ENCODE results near the gene CAMSAP2.

CAMSAP2 gene

DNA sequence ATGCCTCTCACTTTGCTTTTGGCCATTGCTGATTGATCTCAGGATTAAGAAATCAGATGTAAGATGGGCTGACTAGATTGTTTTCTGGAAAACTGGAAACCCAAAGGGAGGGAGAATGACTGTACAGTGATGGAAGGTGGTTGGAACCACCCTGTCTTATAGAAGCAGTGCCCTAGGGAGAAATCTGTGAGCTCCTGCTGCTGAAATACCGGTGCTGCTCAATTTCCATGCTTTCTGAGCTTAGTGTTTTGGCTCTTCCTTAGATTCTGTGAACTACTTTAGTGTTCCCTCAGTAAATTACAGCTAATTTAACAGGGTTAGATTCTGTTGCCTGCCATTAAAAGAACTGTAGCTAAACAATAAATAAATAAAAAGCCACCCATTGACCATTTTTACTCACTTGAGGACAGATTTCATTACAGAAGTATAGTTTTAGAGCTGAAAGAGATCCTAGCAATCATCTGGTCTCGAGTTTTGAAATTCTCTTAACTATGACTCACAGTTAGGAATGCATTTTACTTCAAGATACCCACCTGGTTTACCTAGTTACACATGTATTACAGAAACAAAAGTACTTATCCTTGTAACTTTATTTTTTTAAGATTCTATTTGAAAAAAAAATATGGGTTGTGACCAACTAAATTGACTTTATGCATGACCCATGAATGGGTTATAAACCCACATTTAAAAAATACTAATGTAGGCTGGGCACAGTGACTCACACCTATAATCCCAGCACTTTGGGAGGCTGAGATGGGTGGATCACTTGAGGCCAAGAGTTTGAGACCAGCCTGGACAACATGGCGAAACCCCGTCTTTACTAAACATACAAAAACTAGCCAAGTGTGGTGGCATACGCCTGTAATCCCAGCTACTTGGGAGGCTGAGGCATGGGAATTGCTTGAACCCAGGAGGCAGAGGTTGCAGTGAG lies 33.2 kb downstream of the CAMSAP2 start:
- no peak overlapping the region for H3K27ac ChIP-seq
- H3K4me3 ChIP-seq, result no peak overlapping the region
- peaks cover 17 to 57% (median 32%) of the 10 kb centered on the region in 11 experiments; a peak in 21 of 22 replicates for H3K36me3 ChIP-seq
- peaks cover 0 to 8% (median 0%) of the 10 kb centered on the region in 11 experiments; a peak in 2 of 22 replicates for H3K9me3 ChIP-seq (replicated peaks in 1 of 11)
- peaks cover 0 to 14% (median 0%) of the 10 kb centered on the region in 11 experiments; a peak in 2 of 22 replicates for H4K20me1 ChIP-seq
- no peak for TF ChIP-seq Cebpa-rat (IDR thresholded peaks at IDR 0.05)
- H3K27me3 ChIP-seq, result no peaks in the 10 kb centered on the region
- peaks cover 26 to 35% (median 31%) of the 10 kb centered on the region in 10 experiments for H3K4me1 ChIP-seq
- H3K9ac ChIP-seq, result no peak overlapping the region
- H3K4me2 ChIP-seq, result no peak overlapping the region

DNA sequence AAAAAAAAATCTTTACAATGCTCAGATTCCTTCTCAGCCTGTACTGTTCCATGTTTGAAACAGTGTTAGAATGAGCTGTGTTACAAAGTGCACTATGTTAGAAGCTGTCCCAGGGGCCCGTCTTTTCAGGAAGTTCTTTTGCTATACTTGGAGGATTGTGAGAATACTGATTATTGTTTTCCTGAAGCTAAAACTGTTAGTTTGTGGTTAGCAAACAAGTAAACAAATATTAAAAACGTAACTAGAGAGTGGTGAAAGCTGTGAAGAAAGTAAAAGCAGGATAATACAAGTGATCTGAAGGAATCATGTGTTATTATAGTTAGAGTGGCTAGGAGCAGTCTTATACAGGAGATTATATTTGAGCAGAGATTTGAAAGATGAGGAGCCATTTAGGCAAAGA lies 35.6 kb downstream of the CAMSAP2 start:
- Histone ChIP-seq H3K4me3 (no peak overlapping the region), H3K36me3 (peaks cover 10 to 52% (median 18%) of the 10 kb centered on the region in 11 experiments; a peak in 18 of 22 replicates), H3K4me2 (peak overlapping the region; percentile 39 to 74 (median 63)), H3K9me3 (replicated peaks in 1 of 11) (0 out of 22 replicates have a peak, but pooled peaks cover 0 to 6% (median 0%) of the 10 kb centered on the region in 11 experiments), H4K20me1 (peaks cover 0 to 20% (median 0%) of the 10 kb centered on the region in 11 experiments; a peak in 2 of 22 replicates), H3K9ac (peak overlapping the region in 5 of 11 experiments; percentile 2 to 24 (median 12); a peak in 3 of 22 replicates), H3K27me3 (no peaks in the 10 kb centered on the region), H3K4me1 (peaks cover 26 to 35% (median 31%) of the 10 kb centered on the region in 10 experiments), H3K27ac (peak overlapping the region; percentile 4 to 55 (median 39); a peak in 15 of 22 replicates)
- TF ChIP-seq Cebpa-rat (IDR thresholded peaks at IDR 0.05), result no peak

- peaks cover 5 to 48% (median 12%) of the 10 kb centered on the region in 11 experiments; a peak in 18 of 22 replicates for H3K36me3 ChIP-seq
- H3K4me3 ChIP-seq, result no peak overlapping the region
- H3K4me1 ChIP-seq, result peaks cover 26 to 35% (median 31%) of the 10 kb centered on the region in 10 experiments
- peak overlapping the region in 10 of 11 experiments; percentile 11 to 55 (median 41); a peak in 16 of 22 replicates for H3K27ac ChIP-seq
- no peaks in the 10 kb centered on the region for H3K27me3 ChIP-seq
- 0 out of 22 replicates have a peak, but pooled peaks cover 0 to 4% (median 0%) of the 10 kb centered on the region in 11 experiments for H3K9me3 ChIP-seq (replicated peaks in 1 of 11)
- peaks cover 0 to 24% (median 0%) of the 10 kb centered on the region in 11 experiments; a peak in 2 of 22 replicates for H4K20me1 ChIP-seq
- TF ChIP-seq Cebpa-rat (IDR thresholded peaks at IDR 0.05), result no peak
- peak overlapping the region; percentile 39 to 74 (median 63) for H3K4me2 ChIP-seq
- H3K9ac ChIP-seq, result peak overlapping the region in 5 of 11 experiments; percentile 2 to 24 (median 12); a peak in 2 of 22 replicates
Observed at GRCh38 chr1:200774735-200775444, 36.2 kb downstream of the CAMSAP2 start.

DNA sequence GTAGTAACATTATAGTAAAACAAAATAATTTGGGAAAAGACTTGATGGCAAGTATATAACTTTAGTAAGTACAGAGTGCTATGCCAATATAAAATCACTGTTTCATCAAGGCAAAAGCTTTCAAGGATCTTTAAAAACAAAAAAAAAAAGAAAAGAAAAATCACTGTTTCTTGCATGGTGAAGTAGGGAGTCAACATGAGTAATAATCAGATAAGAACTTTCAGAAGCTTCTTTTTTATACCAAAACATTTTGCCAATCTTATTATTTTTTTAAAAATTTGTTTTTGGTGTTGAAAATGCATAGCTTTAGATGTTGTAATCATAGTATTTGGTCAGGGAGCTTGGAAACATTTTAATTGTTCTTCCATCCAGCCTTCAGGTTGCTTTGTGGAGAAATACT lies 37.2 kb downstream of the CAMSAP2 start:
- Histone ChIP-seq H3K4me1 (peaks cover 33 to 43% (median 37%) of the 10 kb centered on the region in 10 experiments), H3K4me2 (peak overlapping the region in 9 of 11 experiments; percentile 4 to 74 (median 60); a peak in 14 of 22 replicates), H3K9ac (no peak overlapping the region), H3K9me3 (replicated peaks in 1 of 11) (no peaks in the 10 kb centered on the region), H3K27me3 (no peaks in the 10 kb centered on the region), H3K36me3 (peaks cover 0 to 44% (median 7%) of the 10 kb centered on the region in 11 experiments; a peak in 10 of 22 replicates), H4K20me1 (peaks cover 0 to 33% (median 0%) of the 10 kb centered on the region in 11 experiments; a peak in 2 of 22 replicates), H3K27ac (no peak overlapping the region), H3K4me3 (no peak overlapping the region)
- no peak for TF ChIP-seq Cebpa-rat (IDR thresholded peaks at IDR 0.05)

GRCh38 chr1:200776949-200777348 lies 38.3 kb downstream of the CAMSAP2 start:
- H3K4me3 ChIP-seq, result no peak overlapping the region
- H3K9me3 ChIP-seq (replicated peaks in 1 of 11), result peaks cover 0 to 1% (median 0%) of the 10 kb centered on the region in 11 experiments; a peak in 3 of 22 replicates
- peaks cover 0 to 48% (median 13%) of the 10 kb centered on the region in 11 experiments; a peak in 19 of 22 replicates for H3K36me3 ChIP-seq
- H3K27me3 ChIP-seq, result no peaks in the 10 kb centered on the region
- H3K27ac ChIP-seq, result no peak overlapping the region
- peaks cover 0 to 35% (median 0%) of the 10 kb centered on the region in 11 experiments; a peak in 2 of 22 replicates for H4K20me1 ChIP-seq
- no peak overlapping the region for H3K4me2 ChIP-seq
- no peak overlapping the region for H3K9ac ChIP-seq
- peaks cover 35 to 49% (median 42%) of the 10 kb centered on the region in 10 experiments for H3K4me1 ChIP-seq
- no peak for TF ChIP-seq Cebpa-rat (IDR thresholded peaks at IDR 0.05)

GRCh38 chr1:200778766-200779165 lies 40.1 kb downstream of the CAMSAP2 start:
- Histone ChIP-seq H4K20me1 (peaks cover 0 to 31% (median 0%) of the 10 kb centered on the region in 11 experiments; a peak in 2 of 22 replicates), H3K4me1 (peaks cover 31 to 43% (median 35%) of the 10 kb centered on the region in 10 experiments)

GRCh38 chr1:200779326-200779725 lies 40.6 kb downstream of the CAMSAP2 start:
- no peaks in the 10 kb centered on the region for H3K27me3 ChIP-seq
- no peak overlapping the region for H3K4me2 ChIP-seq
- peaks cover 0 to 27% (median 0%) of the 10 kb centered on the region in 11 experiments; a peak in 2 of 22 replicates for H4K20me1 ChIP-seq
- peaks cover 14 to 20% (median 17%) of the 10 kb centered on the region in 11 experiments for H3K9me3 ChIP-seq (replicated peaks in 1 of 11)
- peaks cover 25 to 37% (median 30%) of the 10 kb centered on the region in 10 experiments for H3K4me1 ChIP-seq
- H3K4me3 ChIP-seq, result no peak overlapping the region
- no peak for TF ChIP-seq Cebpa-rat (IDR thresholded peaks at IDR 0.05)
- peaks cover 15 to 66% (median 28%) of the 10 kb centered on the region in 11 experiments for H3K36me3 ChIP-seq
- H3K9ac ChIP-seq, result no peak overlapping the region
- H3K27ac ChIP-seq, result no peak overlapping the region

More at GRCh38 chr1:200778766-200779165, 40.1 kb downstream of the CAMSAP2 start:
- peaks cover 15 to 61% (median 26%) of the 10 kb centered on the region in 11 experiments for H3K36me3 ChIP-seq
- no peaks in the 10 kb centered on the region for H3K27me3 ChIP-seq
- H3K4me3 ChIP-seq, result no peak overlapping the region
- H3K4me2 ChIP-seq, result no peak overlapping the region
- H3K27ac ChIP-seq, result no peak overlapping the region
- peaks cover 14 to 18% (median 17%) of the 10 kb centered on the region in 11 experiments for H3K9me3 ChIP-seq (replicated peaks in 1 of 11)
- H3K9ac ChIP-seq, result no peak overlapping the region
- TF ChIP-seq Cebpa-rat (IDR thresholded peaks at IDR 0.05), result no peak

Measured in BLaER1 treated with 17β-estradiol and CSF1 and Interleukin-3, amounts not matched to agents 10 nM and 100 nM (cell line).